Vagina (tissue), 2 donors: ENCODE results near the gene MED6.

ENCODE experiments used
- CTCF ChIP-seq, 3 experiments: fragments of 450-650 bp in 2 of 3; fragments of 200-600 bp in 1 of 3; sonication (generic) in 1 of 3; IDR thresholded peaks; one replicate each; pipeline ENCODE4 v1.5.1; 2017 to 2019; ENCODE audit warnings: antibody characterized with exemption in 3 of 3, mild to moderate bottlenecking in 2 of 3, moderate library complexity in 2 of 3
- POLR2A ChIP-seq, 2 donors: fragments of 450-650 bp; IDR thresholded peaks; one replicate each; pipeline ENCODE4 v1.6.1; 2017; ENCODE audit warnings: antibody characterized with exemption in 2 of 2, mild to moderate bottlenecking in 2 of 2, moderate library complexity in 2 of 2
- POLR2AphosphoS5 ChIP-seq, 2 donors: sonication (generic); formaldehyde crosslinking; IDR thresholded peaks; one replicate each; pipeline ENCODE4 v1.9.0; 2017; ENCODE audit warnings: antibody characterized with exemption in 2 of 2, mild to moderate bottlenecking in 2 of 2, low read depth in 1 of 2; ENCODE audit not compliant: insufficient read depth in 1 of 2

- TF ChIP-seq CTCF (IDR thresholded peaks at IDR 0.05): no peak
- TF ChIP-seq POLR2A (IDR thresholded peaks at IDR 0.05): no peak
- no peak for TF ChIP-seq POLR2AphosphoS5 (IDR thresholded peaks at IDR 0.05; ENCODE audit: insufficient read depth in 1 of 2, low read depth in 1 of 2)
Observed at GRCh38 chr14:70648346-70648745, 47.9 kb upstream of the MED6 start.
